H9 (cell line): ENCODE data around the gene TEX51. TPM values are rescaled to one million over a fixed set of nuclear protein-coding genes. Genes with fewer than 3 reads are reported as not detected.

Experiments
- DNase-seq: peaks from one replicate; pipeline ENCODE4 v3.0.0-alpha.2; 2017
- H2AFZ ChIP-seq: one replicate; pipeline ENCODE4 v1.6.1; 2013; ENCODE audit warnings: mild to moderate bottlenecking, low read length, control low read depth, moderate library complexity
- H2AK5ac ChIP-seq: 2 replicates; pipeline ENCODE4 v1.6.1; 2013; ENCODE audit warnings: low read length, control low read depth, mixed read lengths; ENCODE audit not compliant: insufficient read length
- H2BK120ac ChIP-seq: one replicate; pipeline ENCODE4 v1.6.1; 2013; ENCODE audit warnings: low read depth, mild to moderate bottlenecking, low read length, control low read depth, inconsistent platforms; ENCODE audit not compliant: poor library complexity, severe bottlenecking
- H2BK12ac ChIP-seq: 2 replicates; pipeline ENCODE4 v1.6.1; 2013; ENCODE audit warnings: low read length, control low read depth, mixed read lengths, low read depth; ENCODE audit not compliant: insufficient read length
- H2BK15ac ChIP-seq: 2 replicates; pipeline ENCODE4 v1.6.1; 2013; ENCODE audit warnings: low read depth, low read length, control low read depth
- H2BK20ac ChIP-seq: one replicate; pipeline ENCODE4 v1.6.1; 2013; ENCODE audit warnings: low read depth, mild to moderate bottlenecking, low read length, control low read depth, inconsistent platforms; ENCODE audit not compliant: poor library complexity, severe bottlenecking
- H2BK5ac ChIP-seq: 2 replicates; pipeline ENCODE4 v1.6.1; 2013; ENCODE audit warnings: low read length, control low read depth, mixed read lengths; ENCODE audit not compliant: insufficient read length
- H3K14ac ChIP-seq: 2 replicates; pipeline ENCODE4 v1.6.1; 2013; ENCODE audit warnings: low read length, control low read depth; ENCODE audit not compliant: insufficient read depth
- H3K18ac ChIP-seq: 2 replicates; pipeline ENCODE4 v1.6.1; 2013; ENCODE audit warnings: low read depth, mild to moderate bottlenecking, mixed read lengths, low read length, control low read depth; ENCODE audit not compliant: insufficient read length
- H3K23ac ChIP-seq: 2 replicates; pipeline ENCODE4 v1.6.1; 2013; ENCODE audit warnings: low read length, control low read depth, mixed read lengths, low read depth; ENCODE audit not compliant: insufficient read length
- H3K23me2 ChIP-seq: 2 replicates; pipeline ENCODE4 v1.6.1; 2013; ENCODE audit warnings: low read depth, mild to moderate bottlenecking, mixed read lengths, low read length, control low read depth; ENCODE audit not compliant: insufficient read length, poor library complexity, severe bottlenecking
- H3K27ac ChIP-seq: 2 replicates; pipeline ENCODE4 v1.5.1; 2013; ENCODE audit warnings: low read length, control low read depth, mixed read lengths, low read depth; ENCODE audit not compliant: insufficient read length
- H3K27me3 ChIP-seq: 2 replicates; pipeline ENCODE4 v1.6.1; 2013; ENCODE audit warnings: low read length, control low read depth, inconsistent platforms; ENCODE audit not compliant: insufficient read depth
- H3K4ac ChIP-seq: 2 replicates; pipeline ENCODE4 v1.6.1; 2013; ENCODE audit warnings: low read depth, mild to moderate bottlenecking, control low read depth, inconsistent platforms, low read length, moderate library complexity
- H3K4me1 ChIP-seq: 2 replicates; pipeline ENCODE4 v1.6.1; 2013; ENCODE audit warnings: low read length, control low read depth, inconsistent platforms; ENCODE audit not compliant: insufficient read depth
- H3K4me2 ChIP-seq: 2 replicates; pipeline ENCODE4 v1.6.1; 2013; ENCODE audit warnings: low read length, control low read depth, mixed read lengths; ENCODE audit not compliant: insufficient read length, insufficient read depth
- H3K56ac ChIP-seq: 2 replicates; pipeline ENCODE4 v1.6.1; 2013; ENCODE audit warnings: low read depth, mild to moderate bottlenecking, mixed read lengths, low read length, control low read depth; ENCODE audit not compliant: insufficient read length
- H3K79me1 ChIP-seq: 2 replicates; pipeline ENCODE4 v1.6.1; 2013; ENCODE audit warnings: low read depth, mild to moderate bottlenecking, moderate library complexity, low read length, control low read depth, inconsistent platforms; ENCODE audit not compliant: insufficient read depth, poor library complexity, severe bottlenecking
- H3K79me2 ChIP-seq: 2 replicates; pipeline ENCODE4 v1.6.1; 2013; ENCODE audit warnings: low read length, control low read depth, inconsistent platforms; ENCODE audit not compliant: insufficient read depth
- H3K9ac ChIP-seq: 2 replicates; pipeline ENCODE4 v1.6.1; 2013; ENCODE audit warnings: low read length, control low read depth, mixed read lengths; ENCODE audit not compliant: insufficient read length; ENCODE audit errors: extremely low read depth
- H3K9me3 ChIP-seq: one replicate; pipeline ENCODE4 v1.6.1; 2013; ENCODE audit warnings: low read depth, low read length, inconsistent platforms; ENCODE audit not compliant: control insufficient read depth
- H3T11ph ChIP-seq: one replicate; pipeline ENCODE4 v1.6.1; 2013; ENCODE audit warnings: mild to moderate bottlenecking, low read length, control low read depth, inconsistent platforms
- H4K20me1 ChIP-seq: one replicate; pipeline ENCODE4 v1.6.1; 2013; ENCODE audit not compliant: control insufficient read depth, insufficient read length, insufficient read depth
- H4K5ac ChIP-seq: 2 replicates; pipeline ENCODE4 v1.6.1; 2013; ENCODE audit warnings: low read depth, mild to moderate bottlenecking, mixed read lengths, low read length, control low read depth; ENCODE audit not compliant: insufficient read length
- H4K8ac ChIP-seq: replicated peaks from 2 replicates; pipeline ENCODE4 v1.6.1; 2013; ENCODE audit warnings: low read length, control low read depth, mixed read lengths, low read depth; ENCODE audit not compliant: insufficient read length
- H4K91ac ChIP-seq: 2 replicates; pipeline ENCODE4 v1.6.1; 2013; ENCODE audit warnings: low read depth, mild to moderate bottlenecking, moderate library complexity, mixed read lengths, low read length, control low read depth; ENCODE audit not compliant: insufficient read length
- H3K27ac Mint-ChIP-seq, 3 experiments: 2 replicates in 2 of 3; 3 replicates in 1 of 3; pipeline ENCODE4 v1.8.0; 2020 to 2021; ENCODE audit warnings: mixed read lengths in 3 of 3, mild to moderate bottlenecking in 1 of 3, moderate library complexity in 1 of 3
- H3K27me3 Mint-ChIP-seq: 2 replicates; pipeline ENCODE4 v1.8.0; 2021; ENCODE audit warnings: low read depth, mild to moderate bottlenecking, moderate library complexity, mixed read lengths
- H3K36me3 Mint-ChIP-seq, 3 experiments: 2 replicates in 2 of 3; 3 replicates in 1 of 3; pipeline ENCODE4 v1.8.0; 2020 to 2021; ENCODE audit warnings: low read depth in 3 of 3, mixed read lengths in 3 of 3; ENCODE audit not compliant: insufficient read depth in 1 of 3
- H3K4me1 Mint-ChIP-seq, 2 experiments: 2 replicates each; pipeline ENCODE4 v1.8.0; 2020; ENCODE audit warnings: mixed read lengths in 2 of 2
- H3K4me3 Mint-ChIP-seq, 2 experiments: 2 replicates in 1 of 2; 3 replicates in 1 of 2; pipeline ENCODE4 v1.8.0; 2020 to 2021; ENCODE audit warnings: mild to moderate bottlenecking in 2 of 2, mixed read lengths in 2 of 2, moderate library complexity in 1 of 2
- H3K9me3 Mint-ChIP-seq, 2 experiments: 2 replicates in 1 of 2; 3 replicates in 1 of 2; pipeline ENCODE4 v1.8.0; 2020; ENCODE audit warnings: mild to moderate bottlenecking in 2 of 2, mixed read lengths in 2 of 2, moderate library complexity in 1 of 2
- WGBS: extraction: QIAGEN DNeasy Blood & Tissue Kit; methylation state at CpG from one replicate; pipeline ENCODE4 v1.1.7; 2013; ENCODE audit warnings: missing lambda C conversion rate, low lambda C conversion rate, mixed read lengths; ENCODE audit not compliant: insufficient read length; ENCODE audit errors: extremely low coverage; 5-methylcytosine and 5-hydroxymethylcytosine counted together
- total RNA-seq: library from RNA; stranded (reverse); gene quantifications from 2 replicates; pipeline ENCODE4 v1.2.1, GENCODE V29; 2021
- TF ChIP-seq, protein P1 (sequence below): fragments of 200-600 bp; sonication (generic); conservative IDR thresholded peaks from 3 replicates; pipeline ENCODE4 v1.8.0; 2021; ENCODE audit warnings: antibody characterized with exemption, mild to moderate bottlenecking

TEX51 gene
- total RNA-seq, 1 experiment from 2014 or later: not detected

DNA sequence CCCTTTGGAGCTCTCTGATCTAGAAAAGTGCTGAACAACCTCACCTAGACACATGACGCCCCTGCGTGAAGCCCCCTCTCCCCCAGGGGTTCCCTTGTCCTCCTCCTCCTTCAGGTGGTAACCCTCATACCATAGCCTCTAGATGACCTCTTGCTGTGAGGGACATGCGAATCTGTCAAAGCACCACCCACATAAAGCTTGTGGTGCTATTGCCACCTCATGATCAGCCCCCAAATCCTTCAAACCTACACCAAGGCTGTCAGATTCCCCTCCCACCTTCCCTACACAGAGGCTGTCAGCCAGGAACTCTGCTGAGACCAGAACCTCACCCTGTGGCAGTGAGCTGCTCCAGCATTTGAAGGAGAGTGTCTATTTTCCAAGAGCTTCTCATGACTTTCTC is 43.1 kb upstream of the TEX51 start:
- no peak overlapping the region for H2BK5ac ChIP-seq
- H3K9me3 Mint-ChIP-seq: no peaks in the 10 kb centered on the region; a peak in 1 of 5 replicates
- no peak overlapping the region for H3K56ac ChIP-seq
- TF ChIP-seq, protein P1, sequence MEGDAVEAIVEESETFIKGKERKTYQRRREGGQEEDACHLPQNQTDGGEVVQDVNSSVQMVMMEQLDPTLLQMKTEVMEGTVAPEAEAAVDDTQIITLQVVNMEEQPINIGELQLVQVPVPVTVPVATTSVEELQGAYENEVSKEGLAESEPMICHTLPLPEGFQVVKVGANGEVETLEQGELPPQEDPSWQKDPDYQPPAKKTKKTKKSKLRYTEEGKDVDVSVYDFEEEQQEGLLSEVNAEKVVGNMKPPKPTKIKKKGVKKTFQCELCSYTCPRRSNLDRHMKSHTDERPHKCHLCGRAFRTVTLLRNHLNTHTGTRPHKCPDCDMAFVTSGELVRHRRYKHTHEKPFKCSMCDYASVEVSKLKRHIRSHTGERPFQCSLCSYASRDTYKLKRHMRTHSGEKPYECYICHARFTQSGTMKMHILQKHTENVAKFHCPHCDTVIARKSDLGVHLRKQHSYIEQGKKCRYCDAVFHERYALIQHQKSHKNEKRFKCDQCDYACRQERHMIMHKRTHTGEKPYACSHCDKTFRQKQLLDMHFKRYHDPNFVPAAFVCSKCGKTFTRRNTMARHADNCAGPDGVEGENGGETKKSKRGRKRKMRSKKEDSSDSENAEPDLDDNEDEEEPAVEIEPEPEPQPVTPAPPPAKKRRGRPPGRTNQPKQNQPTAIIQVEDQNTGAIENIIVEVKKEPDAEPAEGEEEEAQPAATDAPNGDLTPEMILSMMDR: no peak
- H2BK12ac ChIP-seq: no peak overlapping the region
- no peak overlapping the region for H3K27ac ChIP-seq
- H2BK15ac ChIP-seq: no peak overlapping the region
- no peak overlapping the region for H4K5ac ChIP-seq
- no peak overlapping the region for H3K4ac ChIP-seq
- no peak for DNase-seq
- H2BK120ac ChIP-seq: no peak overlapping the region
- no peaks in the 10 kb centered on the region for H3K9me3 ChIP-seq
- no peak overlapping the region for H4K91ac ChIP-seq
- no peak overlapping the region for H2AFZ ChIP-seq
- H2BK20ac ChIP-seq: no peak overlapping the region
- no CpG with 5 or more reads among the region's 3 CpGs for WGBS
- H3K27me3 ChIP-seq: no peaks in the 10 kb centered on the region
- H3K14ac ChIP-seq: no peak overlapping the region
- H3K4me3 Mint-ChIP-seq: no peak overlapping the region
- H3K79me2 ChIP-seq: no peaks in the 10 kb centered on the region
- H3K23ac ChIP-seq: no peak overlapping the region
- no peaks in the 10 kb centered on the region for H4K20me1 ChIP-seq
- H3K4me1 ChIP-seq: no peaks in the 10 kb centered on the region
- no peak overlapping the region for H3K9ac ChIP-seq
- no peaks in the 10 kb centered on the region; a peak in 1 of 7 replicates for H3K36me3 Mint-ChIP-seq
- no peak overlapping the region for H3K18ac ChIP-seq
- H3K27me3 Mint-ChIP-seq: peaks cover 12% of the 10 kb centered on the region
- no peak overlapping the region for H4K8ac ChIP-seq
- H3T11ph ChIP-seq: no peak overlapping the region
- no peaks in the 10 kb centered on the region for H3K23me2 ChIP-seq
- no peaks in the 10 kb centered on the region for H3K79me1 ChIP-seq
- H3K4me2 ChIP-seq: no peak overlapping the region
- 0 out of 4 replicates have a peak, but pooled peaks cover 0 to 3% of the 10 kb centered on the region in 2 experiments for H3K4me1 Mint-ChIP-seq
- no peak overlapping the region for H2AK5ac ChIP-seq
- H3K27ac Mint-ChIP-seq: 0 out of 7 replicates have a peak overlapping the region, but pooled peaks of 1 of the 3 experiments have one; percentile 27
